G401 (cell line): ENCODE data around the gene ZNF618. TPM values are rescaled to one million over a fixed set of nuclear protein-coding genes. Genes with fewer than 3 reads are reported as not detected.

Source experiments
- DNase-seq: peaks from one replicate; pipeline ENCODE4 v3.0.0-alpha.2; 2015; ENCODE audit warnings: low spot score
- in situ Hi-C: cut with HindIII; loops from 2 replicates; pipeline ENCODE4 v1.10.0; 2016; ENCODE audit warnings: low sequenced_read_pairs, mixed read lengths
- total RNA-seq: library from RNA; depleted of rRNA; stranded (reverse); fragments of >200 nt; shearing (Covaris generic); gene quantifications from 2 replicates; pipeline ENCODE4 v1.2.3, GENCODE V29; 2014; rRNA removed

The ZNF618 gene
- total RNA-seq, 1 experiment from 2014 or later = 6.1 TPM

- in situ Hi-C loops = no loop called here
- no peak for DNase-seq
Observed at GRCh38 chr9:114093761-114094505, 217.8 kb downstream of the ZNF618 start.

- in situ Hi-C loops = no loop called here
- DNase-seq = no peak
Observed at GRCh38 chr9:114094971-114095370, 218.9 kb downstream of the ZNF618 start.

GRCh38 chr9:114096041-114096511 is 220.0 kb downstream of the ZNF618 start:
- in situ Hi-C loops = no loop called here
- DNase-seq = no peak

GRCh38 chr9:114096866-114097612 is 220.9 kb downstream of the ZNF618 start:
- DNase-seq = no peak
- in situ Hi-C loops = no loop called here

GRCh38 chr9:114097613-114098020 is 221.5 kb downstream of the ZNF618 start:
- in situ Hi-C loops = no loop called here
- no peak for DNase-seq

GRCh38 chr9:114098021-114098935 is 222.2 kb downstream of the ZNF618 start:
- in situ Hi-C loops = no loop called here
- peak; percentile 32 for DNase-seq

- in situ Hi-C loops = no loop called here
- DNase-seq = peak; percentile 51
Observed at GRCh38 chr9:114098936-114099668, 223.0 kb downstream of the ZNF618 start, which contains the start of gene KIF12. KIF12 (minus strand) TSS chr9:114099292; CDS start chr9:114099276, 16 bp downstream.

GRCh38 chr9:114099669-114100270 is 223.7 kb downstream of the ZNF618 start:
- DNase-seq = peak; percentile 49
- in situ Hi-C loops = no loop called here

GRCh38 chr9:114100536-114100935 is 224.4 kb downstream of the ZNF618 start:
- DNase-seq = no peak
- in situ Hi-C loops = no loop called here

GRCh38 chr9:114102484-114102883 is 226.4 kb downstream of the ZNF618 start:
- DNase-seq = no peak
- in situ Hi-C loops = no loop called here

GRCh38 chr9:114105236-114105635 is 229.1 kb downstream of the ZNF618 start:
- DNase-seq = no peak

More at GRCh38 chr9:114105236-114105635, 229.1 kb downstream of the ZNF618 start:
- in situ Hi-C loops = loop anchor here (5.0 kb wide), 1 partner anchor 97 kb away; no protein-coding TSS in a partner anchor

Other genes starting within 250 kb of the ZNF618 start
- not detected in 2 replicates for gene AMBP, start 202.0 kb downstream of the ZNF618 start, total RNA-seq
- gene KIF12, start 223.0 kb downstream of the ZNF618 start, total RNA-seq = 0.27 and 1.0 TPM in 2 replicates